GM19395 (cell line): ENCODE data around the gene BRD7.
A peak's percentile ranks its signal among the peaks of the same experiment; 100 is the strongest.
"Not testable (repeated sequence)": the region's sequence is repeated elsewhere in the genome, so short reads cannot be mapped to it uniquely, and the experiment has no call there.

Source experiments
- ATAC-seq: cut with Tn5 transposase; IDR thresholded peaks from one replicate; pipeline ENCODE4 v1.9.1; 2021; ENCODE audit warnings: mild to moderate bottlenecking, moderate library complexity; ENCODE audit not compliant: unreplicated experiment

Gene BRD7

DNA sequence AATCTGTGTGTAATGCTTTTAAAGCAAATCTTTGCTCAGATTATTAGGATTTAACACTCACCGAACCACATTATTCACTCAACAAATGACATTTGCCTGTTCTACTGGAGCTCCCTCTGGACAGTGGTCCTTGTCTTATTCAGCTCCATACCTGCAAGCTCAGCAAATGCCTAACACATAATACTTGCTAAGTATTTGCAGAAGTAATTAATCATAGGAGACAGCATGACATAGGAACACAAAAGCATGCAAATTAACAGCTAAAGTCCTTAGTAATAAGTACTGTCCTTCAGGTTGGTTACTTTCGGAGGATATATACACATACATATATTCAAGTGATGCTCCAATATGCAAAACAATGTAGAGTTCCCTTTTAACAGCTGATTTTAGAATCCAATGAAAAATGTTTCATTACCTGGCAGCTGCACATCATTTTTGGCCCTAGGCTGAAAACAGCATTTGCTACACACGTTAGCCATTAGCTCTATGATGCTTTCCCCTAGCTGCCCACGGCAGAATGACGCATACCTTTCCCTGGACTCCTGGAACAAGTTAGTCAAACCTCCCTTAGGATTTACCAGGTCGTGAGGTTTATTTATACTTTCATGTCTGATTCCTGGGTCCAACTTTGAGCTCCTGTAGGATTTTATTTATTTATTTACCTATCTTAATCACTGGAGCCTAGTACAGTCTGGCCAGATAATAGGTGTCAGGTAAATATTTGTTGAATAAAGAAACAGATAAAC, 8.6 kb downstream of the BRD7 start:
- ATAC-seq: no peak

DNA sequence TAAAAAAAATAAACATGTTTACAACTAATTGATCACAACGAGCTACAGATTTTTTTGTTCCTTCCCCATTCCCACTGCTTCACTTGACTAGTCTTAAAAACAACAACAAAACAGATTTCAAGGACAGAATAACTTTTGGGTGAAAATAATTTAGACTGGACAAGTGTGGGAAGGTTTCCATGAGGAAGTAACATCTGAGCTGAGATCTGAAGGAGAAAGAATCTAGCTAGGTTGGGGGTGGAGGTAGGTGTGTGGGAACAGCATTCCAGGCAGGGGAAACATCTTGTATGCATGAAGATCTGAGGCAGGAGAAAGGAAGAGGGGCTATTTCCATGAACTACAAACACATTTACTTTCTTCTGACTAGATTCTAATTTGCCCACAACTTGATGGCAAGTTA, 9.2 kb downstream of the BRD7 start:
- ATAC-seq: no peak

DNA sequence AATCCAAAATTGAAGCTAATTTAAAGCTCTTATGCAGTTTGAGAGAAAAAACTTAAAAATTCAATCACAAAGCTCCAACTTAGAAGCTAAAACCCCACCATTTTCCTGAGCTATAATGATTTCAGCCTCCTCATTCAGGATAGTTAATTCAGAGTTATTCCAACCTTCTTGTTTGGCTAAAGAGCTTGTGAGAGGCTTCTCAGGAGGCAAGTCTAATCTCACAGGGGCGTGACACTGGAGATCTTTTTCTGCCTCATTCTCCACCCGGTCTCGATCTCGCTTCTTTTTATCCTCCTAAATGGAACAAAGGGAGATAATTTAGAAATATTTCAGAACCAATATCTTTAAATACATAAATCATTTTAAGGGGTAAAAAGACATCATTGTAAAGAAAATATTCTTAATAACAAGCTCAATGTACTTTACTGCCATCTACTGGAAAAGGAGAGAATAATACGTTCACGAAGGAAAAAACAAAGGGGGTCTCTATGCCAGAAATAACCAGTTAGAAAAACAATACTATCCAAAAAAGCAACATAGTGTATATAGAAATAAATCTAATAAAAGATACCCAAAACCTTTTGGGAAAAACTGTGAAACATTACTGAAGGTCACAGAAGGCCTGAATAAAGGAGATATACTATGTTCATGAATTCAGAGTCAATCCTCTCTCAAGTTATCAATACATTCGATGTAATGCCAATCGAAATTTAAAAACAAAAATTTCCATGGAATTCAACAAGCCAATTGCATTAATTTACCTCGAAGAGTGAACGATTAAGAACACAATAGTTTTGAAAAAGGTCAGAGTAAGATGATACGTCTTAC, 13.9 kb downstream of the BRD7 start:
- no peak for ATAC-seq

DNA sequence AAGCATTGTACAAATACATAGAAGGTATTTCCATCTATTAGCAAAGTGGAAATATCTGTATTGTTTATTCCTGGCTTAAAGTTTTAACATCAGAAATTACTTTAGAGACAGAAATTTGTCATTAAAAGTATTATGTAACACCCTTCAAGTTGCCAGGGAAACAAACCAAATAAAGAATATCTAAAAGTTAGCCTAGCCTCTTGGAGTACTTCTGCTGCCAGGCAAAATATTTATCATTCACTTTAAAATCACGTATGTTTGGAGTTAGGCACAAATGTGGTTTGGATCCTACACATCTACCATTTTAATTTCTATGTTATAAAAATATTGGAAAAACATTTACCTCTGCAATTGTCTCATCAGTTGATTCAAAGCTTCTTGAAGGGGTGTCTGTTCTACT, 14.7 kb downstream of the BRD7 start:
- no peak for ATAC-seq

DNA sequence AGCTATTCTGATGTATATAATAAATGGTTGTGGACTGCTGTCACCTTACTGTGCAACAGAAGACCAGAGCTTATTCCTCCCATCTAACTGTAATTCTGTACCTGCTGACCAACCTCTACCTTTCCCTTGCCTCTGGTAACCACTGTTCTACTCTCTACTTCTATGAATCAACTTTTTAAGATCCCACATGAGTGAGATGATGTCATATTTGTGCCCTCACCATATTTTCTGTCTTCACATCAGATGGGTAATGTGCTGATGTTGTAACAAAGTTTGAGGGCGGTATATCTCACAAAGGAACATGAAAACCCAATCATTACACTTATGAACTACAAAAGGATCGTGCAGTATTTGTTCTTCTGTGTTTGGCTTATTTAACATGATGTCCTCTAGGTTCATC, 16.8 kb downstream of the BRD7 start:
- no peak for ATAC-seq

DNA sequence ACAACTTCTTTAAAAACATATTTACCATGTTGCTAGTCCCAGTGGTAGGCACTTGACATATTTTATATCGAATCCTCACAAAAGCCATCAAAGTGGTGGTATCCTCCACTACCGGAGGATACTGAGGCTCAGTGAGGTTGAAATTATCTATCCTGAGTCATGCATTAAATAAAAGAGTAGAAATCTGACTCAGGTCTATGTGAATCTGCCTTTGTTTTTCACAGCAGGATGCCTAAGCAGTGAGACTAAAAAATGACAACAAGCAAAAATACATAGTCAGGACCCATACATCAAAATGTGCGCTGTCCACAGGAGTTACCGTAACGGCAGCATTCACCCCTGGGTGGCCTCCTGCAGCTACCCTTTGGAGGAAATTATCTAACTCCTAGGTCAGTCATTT, 17.7 kb downstream of the BRD7 start:
- no peak for ATAC-seq

DNA sequence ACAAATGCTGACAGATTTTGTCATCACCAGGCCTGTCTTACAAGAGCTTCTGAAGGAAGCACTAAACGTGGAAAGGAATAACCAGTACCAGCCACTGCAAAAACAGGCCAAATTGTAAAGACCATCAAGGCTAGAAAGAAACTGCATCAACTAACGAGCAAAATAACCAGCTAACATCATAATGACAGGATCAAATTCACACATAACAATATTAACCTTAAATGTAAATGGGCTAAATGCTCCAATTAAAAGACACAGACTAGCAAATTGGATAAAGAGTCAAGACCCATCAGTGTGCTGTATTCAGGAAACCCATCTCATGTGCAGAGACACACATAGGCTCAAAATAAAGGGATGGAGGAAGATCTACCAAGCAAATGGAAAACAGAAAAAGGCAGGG, 23.6 kb downstream of the BRD7 start:
- ATAC-seq: not testable (repeated sequence)

DNA sequence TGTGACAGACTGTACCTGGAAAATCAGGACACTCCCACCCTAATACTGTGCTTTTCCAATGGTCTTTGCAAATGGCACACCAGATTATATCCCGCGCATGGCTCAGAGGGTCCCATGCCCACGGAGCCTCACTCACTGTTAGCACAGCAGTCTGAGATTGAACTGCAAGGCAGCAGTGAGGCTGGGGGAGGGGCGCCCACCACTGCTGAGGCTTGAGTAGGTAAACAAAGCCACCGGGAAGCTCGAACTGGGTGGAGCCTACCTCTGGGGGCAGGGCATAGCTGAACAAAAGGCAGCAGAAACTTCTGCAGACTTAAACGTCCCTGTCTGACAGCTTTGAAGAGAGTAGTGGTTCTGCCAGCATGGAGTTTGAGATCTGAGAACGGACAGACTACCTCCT, 25.2 kb downstream of the BRD7 start:
- ATAC-seq: not testable (repeated sequence)

DNA sequence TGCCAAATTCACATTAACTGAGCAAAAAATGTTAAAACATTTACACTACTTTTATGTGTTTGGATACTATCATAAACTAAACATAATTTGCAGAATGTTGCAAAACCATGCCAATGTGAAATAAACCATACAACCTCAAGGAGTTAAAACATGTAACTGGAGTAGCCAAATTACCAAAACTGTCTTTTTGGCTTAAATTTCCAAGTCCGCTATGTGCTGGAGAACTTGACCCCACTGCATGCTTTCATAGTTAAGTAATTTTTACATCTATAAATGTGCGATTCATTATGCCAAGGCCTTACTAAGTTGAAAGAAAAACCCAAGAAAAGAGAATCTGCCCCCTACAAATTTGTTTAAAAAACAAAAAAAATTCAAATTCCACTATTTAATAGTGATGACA, 28.2 kb downstream of the BRD7 start:
- no peak for ATAC-seq

DNA sequence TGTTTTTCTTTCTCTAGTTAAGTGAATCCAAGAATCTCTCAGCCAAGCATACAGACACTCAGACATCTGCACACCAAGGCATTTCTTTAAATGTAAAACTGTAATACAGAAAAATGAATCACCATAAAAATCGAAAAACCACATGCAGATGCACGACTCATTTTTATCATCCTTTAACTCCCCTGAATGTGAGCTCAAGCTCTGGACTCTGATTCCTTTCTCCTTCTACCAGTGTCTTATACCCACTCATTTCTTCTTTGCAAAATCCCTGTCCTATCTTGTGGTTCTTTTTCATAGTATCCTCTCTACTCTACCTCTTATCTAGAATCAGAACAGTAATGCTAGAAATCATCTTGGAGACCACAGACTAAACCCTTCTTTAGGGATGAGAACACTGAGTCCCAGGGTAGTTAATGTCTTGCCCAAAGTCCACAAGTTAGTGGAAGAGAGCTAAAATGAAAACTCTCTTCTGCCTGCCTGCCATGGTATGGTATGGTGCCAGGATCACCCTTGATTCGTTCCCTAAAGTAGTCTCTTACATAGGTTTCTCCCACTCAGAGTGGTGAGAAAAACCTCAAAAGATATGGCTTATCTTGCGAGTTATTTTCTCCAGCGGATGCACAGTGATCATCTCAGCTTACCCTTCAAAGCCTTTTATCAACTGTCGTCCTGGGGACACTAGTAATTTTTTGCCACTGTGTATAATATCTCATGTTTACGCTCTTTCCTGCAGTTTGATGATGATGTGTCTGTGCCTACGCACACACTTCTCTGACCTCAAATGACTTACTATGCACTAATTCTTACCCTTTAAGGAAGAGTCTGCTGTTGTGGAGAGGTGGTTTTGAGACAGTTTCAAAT, 30.2 kb downstream of the BRD7 start:
- no peak for ATAC-seq

DNA sequence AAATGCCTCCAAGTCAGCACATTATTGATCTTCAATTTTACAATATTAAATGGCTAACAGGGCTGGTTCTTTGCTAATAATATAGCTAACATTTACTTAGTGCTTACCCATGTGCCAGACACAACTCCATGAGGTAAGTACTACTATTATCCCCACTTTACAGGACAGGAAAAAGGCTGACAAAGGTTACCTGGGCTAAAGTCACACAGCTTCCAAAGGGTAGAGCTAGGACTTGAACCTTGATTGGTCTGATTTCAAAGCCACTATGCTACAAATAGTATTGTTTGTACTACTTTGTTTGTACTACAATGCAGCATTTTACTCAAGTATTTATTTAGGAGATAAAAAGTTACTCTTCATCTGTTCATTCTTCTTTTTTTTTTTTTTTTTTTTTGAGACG, 31.9 kb downstream of the BRD7 start:
- ATAC-seq: no peak

DNA sequence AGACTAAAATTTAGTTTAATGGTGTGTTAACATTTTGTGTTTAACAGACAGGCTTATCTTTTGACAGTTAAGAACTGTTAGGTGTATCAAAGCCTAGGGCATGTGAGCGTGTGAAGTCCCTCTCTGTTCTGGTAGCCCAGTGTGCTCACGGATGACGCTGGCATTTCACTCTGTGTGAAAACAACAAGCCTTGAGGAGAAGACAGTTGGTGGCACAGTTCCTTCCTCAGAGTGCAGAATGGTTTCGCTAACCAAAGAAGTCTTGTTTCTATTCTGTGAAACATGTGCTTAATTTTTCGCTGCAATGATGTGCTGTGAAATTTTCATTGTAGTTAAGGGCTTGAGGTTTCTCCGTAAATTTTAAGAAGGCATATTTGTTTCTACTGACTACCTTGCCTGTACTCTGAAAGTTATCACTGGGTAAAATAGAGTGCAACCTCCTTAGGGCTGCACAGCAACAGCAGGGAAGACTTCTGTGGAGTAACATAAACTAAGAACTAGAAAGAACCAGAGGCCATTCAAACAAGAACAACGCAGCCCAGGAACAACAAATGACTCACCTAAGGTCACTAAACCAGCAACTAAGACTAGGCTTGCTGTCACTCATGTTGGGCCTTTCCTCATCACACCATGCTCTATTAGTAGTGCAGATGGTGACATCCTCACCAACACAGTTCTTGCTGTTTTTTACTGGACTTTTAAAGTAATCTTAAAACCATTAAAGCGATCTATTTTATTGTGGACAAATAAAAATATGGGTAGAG, 33.4 kb downstream of the BRD7 start:
- ATAC-seq: peak; percentile 75

DNA sequence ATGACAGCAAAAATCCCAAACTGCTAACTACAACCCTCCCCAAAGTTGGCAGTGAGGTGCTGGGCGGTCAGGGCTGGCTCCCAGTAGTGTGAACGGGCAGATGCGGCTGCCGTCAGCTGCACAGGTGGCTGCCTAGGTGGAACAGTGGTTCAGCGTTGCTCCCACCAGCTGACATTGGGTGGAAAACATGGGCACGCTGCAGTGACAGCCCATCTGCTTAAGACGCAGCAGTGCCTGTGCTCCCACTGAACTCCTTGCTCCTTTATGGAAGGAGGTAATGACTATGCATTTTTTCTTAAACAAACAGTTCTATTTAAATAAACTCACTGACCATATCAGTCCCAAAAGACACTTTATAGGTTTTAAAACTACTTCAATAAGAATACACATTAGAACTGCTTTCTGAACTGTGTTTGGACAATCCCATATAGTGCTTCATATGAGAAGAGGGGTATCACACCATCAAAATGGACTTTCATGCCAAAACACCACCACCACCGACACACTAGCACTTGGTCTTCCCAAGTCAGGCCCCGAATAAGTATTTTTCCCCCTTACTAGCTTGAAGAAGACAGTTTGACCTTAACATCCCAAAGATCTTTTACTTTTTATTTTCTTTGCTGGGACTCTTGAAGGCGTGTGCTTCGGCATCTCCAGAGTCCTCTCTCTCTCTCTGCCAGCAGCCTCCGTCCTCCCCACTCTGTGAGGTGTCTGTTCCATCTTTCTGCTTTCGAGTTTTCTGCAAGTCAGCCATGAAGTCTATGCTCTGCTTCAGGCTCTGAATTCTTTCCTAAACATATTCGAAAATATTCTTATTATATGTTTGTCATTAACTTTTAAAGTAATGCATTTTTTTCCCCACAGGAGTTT, 34.4 kb downstream of the BRD7 start:
- no peak for ATAC-seq

DNA sequence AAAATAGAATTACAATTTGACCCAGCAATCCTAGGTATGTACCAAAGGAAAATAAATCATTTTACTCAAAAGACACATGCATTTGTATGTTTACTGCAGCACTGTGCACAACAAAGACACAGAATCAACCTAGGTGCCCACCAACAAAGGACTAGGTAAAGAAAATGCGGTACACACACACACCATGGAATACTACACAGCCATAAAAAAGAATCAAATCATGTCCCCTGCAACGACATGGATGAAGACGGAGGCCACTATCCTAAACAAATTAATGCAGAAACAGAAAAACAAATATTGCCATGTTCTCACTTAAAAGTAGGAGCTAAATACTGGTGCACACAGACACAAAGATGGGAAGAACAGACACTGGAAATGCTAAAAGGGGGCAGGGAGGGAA, 36.2 kb downstream of the BRD7 start:
- ATAC-seq: no peak

DNA sequence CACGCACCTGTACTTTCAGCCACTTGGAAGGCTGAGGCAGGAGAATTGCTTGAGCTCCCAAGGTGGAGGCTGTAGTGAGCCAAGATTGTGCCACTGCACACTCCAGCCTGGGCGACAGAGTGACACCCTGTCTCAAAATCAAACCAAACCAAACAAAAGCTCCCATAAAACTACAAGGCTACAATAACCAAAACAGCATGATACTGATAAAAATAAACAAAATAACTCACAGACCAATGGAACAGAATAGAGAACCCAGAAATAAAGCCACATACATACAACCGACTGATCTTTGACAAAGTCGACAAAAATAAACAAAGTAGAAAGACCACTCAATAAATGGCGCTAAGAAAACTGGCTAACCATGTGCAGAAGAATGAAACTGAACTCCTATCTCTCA, 37.2 kb downstream of the BRD7 start:
- ATAC-seq: no peak

DNA sequence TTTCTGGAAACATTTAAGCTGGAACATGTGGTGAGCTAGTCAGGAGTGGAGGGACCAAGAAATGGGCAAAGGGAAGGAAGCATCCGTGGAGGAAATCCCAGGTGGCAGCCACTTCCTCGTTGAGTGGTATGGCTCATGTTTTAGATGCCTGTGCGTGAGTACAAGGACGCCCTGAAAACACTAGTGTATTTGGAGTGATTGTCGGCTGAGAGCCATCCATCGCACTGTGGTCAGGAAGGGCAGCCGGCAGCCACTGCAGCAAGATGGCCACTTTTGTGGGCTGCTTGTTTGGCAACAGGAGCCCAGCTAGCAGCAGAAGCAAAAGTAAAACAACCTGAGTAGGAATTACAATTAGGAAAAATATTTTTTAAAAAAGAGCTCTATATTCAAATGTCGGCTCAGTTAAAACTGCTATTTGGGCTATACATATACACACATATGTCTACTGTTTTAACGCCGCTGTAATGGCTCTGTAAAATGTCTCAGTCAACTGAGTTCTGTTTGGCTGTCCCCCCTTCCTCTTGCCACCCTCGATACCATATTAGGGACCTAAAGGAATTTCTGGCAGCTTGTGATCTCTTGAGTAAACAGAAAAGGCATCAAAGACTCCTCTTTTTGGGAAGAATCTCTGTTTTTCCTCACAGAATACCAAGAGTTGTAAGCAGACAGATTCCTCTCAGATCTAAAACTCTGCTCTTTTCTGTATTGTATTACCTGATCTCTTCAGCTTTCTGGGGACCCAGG, 39.2 kb downstream of the BRD7 start:
- no peak for ATAC-seq

DNA sequence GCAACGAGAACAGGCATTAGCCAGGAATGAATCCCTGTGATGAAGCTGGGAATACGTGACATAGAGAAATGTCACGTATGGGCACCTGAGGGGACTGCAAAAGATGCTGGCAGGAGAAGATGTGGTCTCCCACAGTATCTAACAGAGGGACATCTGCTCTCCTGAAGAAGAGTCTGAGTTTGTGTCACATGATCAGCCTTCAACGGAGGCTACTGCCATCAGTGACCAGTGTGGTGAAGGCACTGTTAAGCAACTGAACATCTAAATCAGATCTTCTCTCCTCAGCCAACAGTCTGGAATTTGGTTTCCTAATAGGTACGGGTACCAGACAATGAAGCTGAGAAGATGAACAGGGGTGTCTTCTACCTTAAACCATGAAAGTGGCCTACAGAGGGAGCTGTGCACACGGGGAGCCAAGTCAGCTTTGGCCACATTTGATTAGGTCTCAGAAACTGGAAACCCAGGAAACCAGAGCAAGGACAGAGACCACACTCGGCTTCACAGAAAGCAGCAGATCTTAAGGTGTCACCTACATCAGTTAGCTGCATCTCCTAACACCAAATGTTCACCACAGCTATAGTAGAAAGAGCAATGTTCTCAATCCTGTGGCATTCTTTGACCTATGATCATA, 41.8 kb downstream of the BRD7 start:
- ATAC-seq: peak; percentile 74

DNA sequence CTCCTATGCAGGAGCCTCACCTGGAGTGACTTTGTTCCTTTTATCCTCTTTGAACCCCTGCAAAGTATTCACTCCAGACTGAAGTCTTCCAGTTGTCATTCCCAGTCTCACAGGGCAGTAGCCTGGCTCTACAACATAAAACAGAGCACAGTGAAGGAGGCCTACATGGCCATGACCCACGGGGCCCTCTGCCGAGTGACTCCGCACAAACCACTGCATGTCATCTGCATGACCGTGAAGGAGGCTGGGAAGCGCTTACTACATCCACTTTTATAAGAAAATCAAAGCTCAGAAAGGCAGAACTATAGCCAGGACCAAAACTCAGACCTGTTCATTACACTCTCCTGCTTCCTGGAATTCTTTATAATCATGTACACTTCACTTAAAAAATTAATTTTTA, 42.5 kb downstream of the BRD7 start:
- no peak for ATAC-seq

DNA sequence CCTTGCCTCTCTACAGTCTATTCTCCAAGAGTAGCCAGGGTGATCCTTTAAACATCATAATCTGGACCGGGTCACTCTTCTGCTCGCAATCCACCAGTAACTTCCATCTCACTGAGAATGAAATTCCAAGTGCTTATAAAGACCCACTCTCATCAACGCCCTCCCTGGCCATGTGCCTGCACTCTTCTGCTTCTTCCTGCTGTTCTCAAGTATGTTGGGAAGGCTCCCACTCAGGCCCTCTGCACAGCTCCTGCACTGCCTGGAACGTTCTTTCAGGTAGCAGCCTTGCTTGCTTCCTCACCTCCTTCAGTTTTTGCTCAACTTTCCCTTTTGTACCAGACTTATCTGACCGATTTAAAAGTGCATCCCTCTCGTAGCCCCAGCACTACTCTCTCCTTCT, 44.4 kb downstream of the BRD7 start:
- ATAC-seq: no peak
